ENCODE results near the gene SOCS6.
"Not testable (repeated sequence)": the region's sequence is repeated elsewhere in the genome, so short reads cannot be mapped to it uniquely, and the experiment has no call there.

Gene SOCS6

GRCh38 chr18:70366174-70366573 is 77.3 kb downstream of the SOCS6 start:
- Histone ChIP-seq H4K20me1 (no peaks in the 10 kb centered on the region), H3K4me3 (no peak overlapping the region), H3K27ac (no peak overlapping the region), H3K9me3 (no peaks in the 10 kb centered on the region), H3K9ac (no peak overlapping the region), H3K4me2 (no peak overlapping the region), H3K27me3 (no peaks in the 10 kb centered on the region), H3K36me3 (no peaks in the 10 kb centered on the region), H3K4me1 (no peaks in the 10 kb centered on the region)
- no peak for TF ChIP-seq Cebpa-rat (IDR thresholded peaks at IDR 0.05)

DNA sequence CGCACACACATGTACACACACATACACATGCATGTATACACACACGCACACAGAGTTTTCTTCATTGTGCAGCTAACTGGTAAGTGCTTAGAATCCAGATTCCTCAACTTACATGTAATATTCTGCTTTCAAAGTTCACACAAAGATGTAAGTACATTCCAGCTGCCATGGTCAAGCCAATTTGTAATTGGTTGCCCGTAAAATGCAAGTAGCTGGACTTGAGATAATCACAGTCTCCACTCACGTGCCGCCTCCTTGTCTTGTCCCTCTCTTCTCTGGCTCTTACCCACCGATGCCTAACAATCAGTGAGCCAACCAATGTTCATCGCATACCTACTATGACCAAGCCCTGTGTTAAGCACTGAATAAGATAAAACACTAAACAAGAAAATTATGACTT is 77.8 kb downstream of the SOCS6 start:
- Histone ChIP-seq H4K20me1 (no peaks in the 10 kb centered on the region), H3K4me3 (no peak overlapping the region), H3K27me3 (no peaks in the 10 kb centered on the region), H3K27ac (no peak overlapping the region), H3K36me3 (no peaks in the 10 kb centered on the region), H3K4me1 (no peaks in the 10 kb centered on the region), H3K9ac (no peak overlapping the region), H3K4me2 (no peak overlapping the region), H3K9me3 (no peaks in the 10 kb centered on the region)
- TF ChIP-seq Cebpa-rat (IDR thresholded peaks at IDR 0.05): no peak

DNA sequence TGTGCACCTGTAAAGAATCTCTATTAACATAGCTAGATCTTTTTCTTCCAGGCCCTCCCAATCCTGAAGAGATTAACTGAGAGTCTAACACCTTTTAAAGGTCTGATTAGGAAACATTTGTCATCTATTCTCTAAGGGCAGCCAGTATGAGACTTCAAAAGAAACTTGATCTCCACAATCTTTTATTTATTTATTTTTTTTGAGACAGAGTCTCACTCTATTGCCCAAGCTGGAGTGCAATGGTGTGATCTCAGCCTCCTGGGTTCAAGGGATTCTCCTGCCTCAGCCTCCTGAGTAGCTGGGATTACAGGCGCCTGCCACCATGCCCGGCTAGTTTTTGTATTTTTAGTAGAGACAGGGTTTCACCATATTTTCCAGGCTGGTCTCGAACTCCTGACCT is 78.5 kb downstream of the SOCS6 start:
- H3K4me2 ChIP-seq, H4K20me1 ChIP-seq, H3K27ac ChIP-seq, H3K36me3 ChIP-seq, H3K9me3 ChIP-seq, H3K27me3 ChIP-seq, H3K4me1 ChIP-seq, H3K9ac ChIP-seq, H3K4me3 ChIP-seq: not testable (repeated sequence)

DNA sequence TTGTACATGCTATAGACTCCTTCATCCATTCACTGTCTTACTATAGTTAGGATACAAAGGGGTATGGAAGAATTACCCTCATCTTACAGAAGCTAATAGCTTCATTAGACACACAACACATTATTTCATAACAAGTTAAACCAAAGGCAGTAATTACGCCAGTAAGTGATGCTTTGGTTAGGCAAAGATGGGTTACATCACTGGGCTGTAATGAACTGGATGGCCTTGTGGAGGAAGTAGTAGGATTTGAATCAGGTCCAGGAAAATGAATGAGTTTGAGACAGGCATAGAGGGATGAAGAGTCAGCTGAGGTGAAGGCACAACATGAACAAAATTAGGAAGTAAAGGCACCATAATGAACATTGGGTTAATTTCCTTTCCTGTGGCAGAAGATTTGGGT is 80.1 kb downstream of the SOCS6 start:
- H3K9me3 ChIP-seq: no peaks in the 10 kb centered on the region
- no peaks in the 10 kb centered on the region for H3K36me3 ChIP-seq
- no peak for TF ChIP-seq Cebpa-rat (IDR thresholded peaks at IDR 0.05)
- H3K9ac ChIP-seq: no peak overlapping the region
- H3K4me1 ChIP-seq: no peaks in the 10 kb centered on the region
- no peak overlapping the region for H3K4me2 ChIP-seq
- H3K27me3 ChIP-seq: no peaks in the 10 kb centered on the region
- H3K27ac ChIP-seq: no peak overlapping the region
- no peaks in the 10 kb centered on the region for H4K20me1 ChIP-seq
- H3K4me3 ChIP-seq: no peak overlapping the region

- Histone ChIP-seq H3K4me2 (no peak overlapping the region), H3K9ac (no peak overlapping the region), H3K4me3 (no peak overlapping the region), H3K9me3 (no peaks in the 10 kb centered on the region), H3K27me3 (no peaks in the 10 kb centered on the region), H3K27ac (no peak overlapping the region), H4K20me1 (no peaks in the 10 kb centered on the region), H3K36me3 (no peaks in the 10 kb centered on the region), H3K4me1 (no peaks in the 10 kb centered on the region)
- no peak for TF ChIP-seq Cebpa-rat (IDR thresholded peaks at IDR 0.05)
These were observed 82.2 kb downstream of the SOCS6 start for GRCh38 chr18:70370762-70371733.

DNA sequence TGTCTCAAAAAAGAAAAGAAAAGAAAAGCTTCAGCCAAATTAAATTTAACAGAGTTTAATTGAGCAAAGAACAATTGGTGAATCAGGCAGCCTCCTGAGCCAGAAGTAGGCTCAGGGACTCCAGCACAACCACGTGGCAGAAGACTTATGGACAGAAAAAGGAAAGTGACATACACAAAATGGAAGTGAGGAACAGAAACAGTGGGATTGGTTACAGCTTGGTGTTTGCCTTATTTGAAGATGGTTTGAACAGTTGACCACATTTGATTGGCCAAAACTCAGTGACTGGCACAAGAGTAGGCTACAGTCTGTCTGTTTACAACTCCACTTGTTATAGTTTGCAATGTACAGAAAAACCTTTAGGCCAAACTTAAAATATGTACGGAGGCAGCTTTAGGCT is 83.1 kb downstream of the SOCS6 start:
- Histone ChIP-seq H3K9ac (no peak overlapping the region), H3K27me3 (no peaks in the 10 kb centered on the region), H4K20me1 (no peaks in the 10 kb centered on the region), H3K4me3 (no peak overlapping the region), H3K36me3 (no peaks in the 10 kb centered on the region), H3K9me3 (no peaks in the 10 kb centered on the region), H3K27ac (no peak overlapping the region), H3K4me1 (no peaks in the 10 kb centered on the region), H3K4me2 (no peak overlapping the region)
- TF ChIP-seq Cebpa-rat (IDR thresholded peaks at IDR 0.05): no peak

- TF ChIP-seq Cebpa-rat (IDR thresholded peaks at IDR 0.05): no peak
- Histone ChIP-seq H3K9me3 (no peaks in the 10 kb centered on the region), H4K20me1 (no peaks in the 10 kb centered on the region), H3K27me3 (no peaks in the 10 kb centered on the region), H3K36me3 (no peaks in the 10 kb centered on the region), H3K4me1 (no peaks in the 10 kb centered on the region), H3K4me2 (no peak overlapping the region), H3K27ac (no peak overlapping the region), H3K4me3 (no peak overlapping the region), H3K9ac (no peak overlapping the region)
These were observed 83.7 kb downstream of the SOCS6 start for GRCh38 chr18:70372450-70373041.

- Histone ChIP-seq H3K9me3 (no peaks in the 10 kb centered on the region), H3K27ac (no peak overlapping the region), H3K4me2 (no peak overlapping the region), H4K20me1 (no peaks in the 10 kb centered on the region), H3K4me3 (no peak overlapping the region), H3K4me1 (no peaks in the 10 kb centered on the region), H3K9ac (no peak overlapping the region), H3K27me3 (no peaks in the 10 kb centered on the region), H3K36me3 (no peaks in the 10 kb centered on the region)
- no peak for TF ChIP-seq Cebpa-rat (IDR thresholded peaks at IDR 0.05)
These were observed 84.2 kb downstream of the SOCS6 start for GRCh38 chr18:70373042-70373519.

- H3K4me2 ChIP-seq: no peak overlapping the region
- no peaks in the 10 kb centered on the region for H3K9me3 ChIP-seq
- no peak overlapping the region for H3K27ac ChIP-seq
- no peak overlapping the region for H3K4me3 ChIP-seq
- no peaks in the 10 kb centered on the region for H3K27me3 ChIP-seq
- TF ChIP-seq Cebpa-rat (IDR thresholded peaks at IDR 0.05): no peak
- no peaks in the 10 kb centered on the region for H3K36me3 ChIP-seq
- H3K4me1 ChIP-seq: no peaks in the 10 kb centered on the region
- no peak overlapping the region for H3K9ac ChIP-seq
- H4K20me1 ChIP-seq: no peaks in the 10 kb centered on the region
These were observed 85.3 kb downstream of the SOCS6 start for GRCh38 chr18:70374154-70374553.

DNA sequence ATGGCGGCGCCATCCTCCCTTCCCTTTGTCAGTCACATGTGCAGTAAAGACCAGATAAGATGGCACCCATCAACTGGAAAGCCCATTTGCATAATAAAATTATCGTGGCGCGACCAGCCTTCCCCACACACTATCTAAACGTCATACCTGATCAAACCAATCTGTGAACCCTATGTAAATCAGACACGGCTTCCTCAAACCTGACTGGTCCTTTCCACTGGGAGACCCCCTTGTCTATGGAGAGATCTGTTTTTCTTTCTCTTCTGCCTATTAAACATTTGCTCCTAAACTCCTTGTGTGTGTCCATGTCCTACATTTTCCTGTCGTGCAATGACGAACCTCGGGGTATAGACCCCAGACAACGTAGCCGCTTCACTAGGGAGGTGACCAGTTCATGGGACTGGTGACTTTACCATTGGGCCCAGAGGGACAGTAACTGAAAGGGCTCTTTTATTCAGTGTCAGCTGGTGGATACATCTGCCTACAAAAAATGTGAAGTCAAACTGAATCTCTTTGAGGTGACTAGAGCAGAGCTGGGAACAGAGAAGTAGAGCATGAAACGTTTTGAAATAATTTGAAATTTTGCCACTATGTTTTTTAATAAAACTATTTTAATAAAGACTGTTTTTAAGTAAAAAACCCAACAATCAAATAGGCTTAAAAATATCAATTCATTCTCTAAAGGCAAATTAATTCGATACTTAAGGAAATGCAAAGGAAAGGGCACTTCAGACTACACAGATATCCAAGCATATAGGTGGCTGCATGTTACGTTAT is 87.5 kb downstream of the SOCS6 start:
- no peak for TF ChIP-seq Cebpa-rat (IDR thresholded peaks at IDR 0.05)
- no peak overlapping the region for H3K27ac ChIP-seq
- no peaks in the 10 kb centered on the region for H4K20me1 ChIP-seq

More for the DNA sequence above, 87.5 kb downstream of the SOCS6 start:
- Histone ChIP-seq H3K9ac (no peak overlapping the region), H3K36me3 (no peaks in the 10 kb centered on the region), H3K4me2 (no peak overlapping the region), H3K9me3 (no peaks in the 10 kb centered on the region), H3K4me3 (no peak overlapping the region), H3K4me1 (no peaks in the 10 kb centered on the region), H3K27me3 (no peaks in the 10 kb centered on the region)

Data from BLaER1 (cell line).